Measurements from ENCODE around the gene SUMO2. TPM values are rescaled to one million over a fixed set of nuclear protein-coding genes. Genes with fewer than 3 reads are reported as not detected.
A peak's percentile ranks its signal among the peaks of the same experiment; 100 is the strongest.
"Not testable (repeated sequence)": the region's sequence is repeated elsewhere in the genome, so short reads cannot be mapped to it uniquely, and the experiment has no call there.

Gene SUMO2
- total and polyA plus RNA-seq, 2 experiments from 2014 or later: 139 to 890 TPM

- Histone ChIP-seq H3K4me1 (ENCODE audit: insufficient read depth) (no peaks in the 10 kb centered on the region), H3K9me2 (ENCODE audit: insufficient read depth) (no peaks in the 10 kb centered on the region), H2AFZ (no peak overlapping the region), H3F3A (replicated peaks; ENCODE audit: low read depth) (peaks cover 53% of the 10 kb centered on the region), H3K79me2 (replicated peaks; ENCODE audit: insufficient read depth) (peaks cover 53% of the 10 kb centered on the region), H4K20me1 (replicated peaks; ENCODE audit: insufficient read depth) (peaks cover 36% of the 10 kb centered on the region), H3K36me3 (ENCODE audit: insufficient read depth) (peaks cover 55% of the 10 kb centered on the region), H3K4me2 (no peak overlapping the region), H3K27me3 (ENCODE audit: insufficient read depth) (no peaks in the 10 kb centered on the region), H3K4me3 (no peak overlapping the region), H3K27ac (ENCODE audit: low read depth) (0 out of 2 replicates have a peak overlapping the region, but pooled peaks have one; percentile 52)
- H3K4me1 Mint-ChIP-seq: peaks cover 7% of the 10 kb centered on the region; the same call in 1 of the 3 replicates
- ATAC-seq: no peak
- H3K27me3 Mint-ChIP-seq (ENCODE audit: insufficient read depth, low read depth, poor library complexity): peaks cover 15% of the 10 kb centered on the region
- TF ChIP-seq NANOG (IDR thresholded peaks at IDR 0.05; ENCODE audit: borderline replicate concordance): no peak
- no peak for TF ChIP-seq CREB1 (CRISPR knock-in tag; IDR thresholded peaks at IDR 0.05; ENCODE audit: low read depth)
- no peak for TF ChIP-seq ZNF462 (CRISPR knock-in tag; IDR thresholded peaks at IDR 0.05)
- no peak for TF ChIP-seq REST (IDR thresholded peaks at IDR 0.05; ENCODE audit: unreplicated experiment)
- TF ChIP-seq ZNF331 (CRISPR knock-in tag; IDR thresholded peaks at IDR 0.05; ENCODE audit: low read depth): no peak
- no peak for TF ChIP-seq POLR2AphosphoS5 (IDR thresholded peaks at IDR 0.05; ENCODE audit: low read depth)
- no peak for TF ChIP-seq EZH2phosphoT487 (IDR thresholded peaks at IDR 0.05; ENCODE audit: unreplicated experiment)
- H3K27ac Mint-ChIP-seq: no peak overlapping the region
- H3K9me3 Mint-ChIP-seq: no peaks in the 10 kb centered on the region; the same call in 2 of the 3 replicates
- H3K4me3 Mint-ChIP-seq: no peak overlapping the region
- peaks cover 85% of the 10 kb centered on the region for H3K36me3 Mint-ChIP-seq (ENCODE audit: low read depth)
- DNase-seq (ENCODE audit: low spot score): no peak
These were observed 13.8 kb downstream of the SUMO2 start for GRCh38 chr17:75168998-75169397.

GRCh38 chr17:75164606-75165005 lies 18.2 kb downstream of the SUMO2 start:
- H3K4me1 ChIP-seq (ENCODE audit: insufficient read depth); H3K4me2 ChIP-seq; H3K27me3 ChIP-seq (ENCODE audit: insufficient read depth); H3K4me3 Mint-ChIP-seq; H3K27ac Mint-ChIP-seq; H3K4me1 Mint-ChIP-seq; H3K27me3 Mint-ChIP-seq (ENCODE audit: insufficient read depth, low read depth, poor library complexity); H3K4me3 ChIP-seq; H3K9me3 Mint-ChIP-seq; ATAC-seq; H2AFZ ChIP-seq; DNase-seq (ENCODE audit: low spot score); H3K9me2 ChIP-seq (ENCODE audit: insufficient read depth): not testable (repeated sequence)
- H3K36me3 Mint-ChIP-seq (ENCODE audit: low read depth): peaks cover 58% of the 10 kb centered on the region
- Histone ChIP-seq H3K27ac (ENCODE audit: low read depth) (0 out of 2 replicates have a peak overlapping the region, but pooled peaks have one; percentile 50), H3K79me2 (replicated peaks; ENCODE audit: insufficient read depth) (peaks cover 21% of the 10 kb centered on the region), H4K20me1 (replicated peaks; ENCODE audit: insufficient read depth) (peaks cover 24% of the 10 kb centered on the region; the same call in 1 of the 2 replicates), H3F3A (replicated peaks; ENCODE audit: low read depth) (peaks cover 34% of the 10 kb centered on the region), H3K36me3 (ENCODE audit: insufficient read depth) (peaks cover 28% of the 10 kb centered on the region)

Data from GM23338 (cell line).